IMR-90 (cell line): ENCODE data around the gene PLEKHG2. TPM values are rescaled to one million over a fixed set of nuclear protein-coding genes. Genes with fewer than 3 reads are reported as not detected.

Experiments
- ATAC-seq: fragments of 200-7000 bp; cut with Tn5 transposase; 2 replicates; pipeline ENCODE4 v1.9.1; 2020; ENCODE audit warnings: low read depth, mild to moderate bottlenecking, moderate library complexity
- BruUV-seq: library from RNA; stranded (reverse); fragments of 400-500 nt; replicated peaks from 2 replicates; lab custom pipeline; 2021; lab: Mats Ljungman, UMichigan
- CTCF ChIA-PET: fragments of 300-600 bp; formaldehyde crosslinking; extraction: SDS; loops from one replicate; lab custom pipeline; 2021; ENCODE audit warnings: antibody characterized with exemption; lab: Yijun Ruan, JAX
- POLR2A ChIA-PET: fragments of 300-600 bp; sonication (Branson Sonifier 250); formaldehyde crosslinking; loops from one replicate; lab custom pipeline; 2022; ENCODE audit warnings: antibody characterized with exemption; ENCODE audit not compliant: unreplicated experiment; lab: Charles Lee
- DNase-seq: peaks from one replicate; pipeline ENCODE4 v3.0.0; 2013
- H2AFZ ChIP-seq: replicated peaks from 2 replicates; pipeline ENCODE3; 2013; ENCODE audit warnings: low read length, mild to moderate bottlenecking; ENCODE audit not compliant: poor library complexity
- H2AK5ac ChIP-seq: 2 replicates; pipeline ENCODE4 v1.6.1; 2013; ENCODE audit warnings: low read depth, low read length, inconsistent platforms
- H2AK9ac ChIP-seq: replicated peaks from 2 replicates; pipeline ENCODE3; 2013; ENCODE audit warnings: mild to moderate bottlenecking, low read depth, low read length, moderate library complexity; ENCODE audit not compliant: poor library complexity
- H2BK120ac ChIP-seq: 2 replicates; pipeline ENCODE4 v1.6.1; 2013; ENCODE audit warnings: low read depth, low read length, inconsistent platforms
- H2BK15ac ChIP-seq: 3 replicates; pipeline ENCODE4 v1.6.1; 2013; ENCODE audit warnings: low read depth, low read length, inconsistent platforms
- H2BK20ac ChIP-seq: 2 replicates; pipeline ENCODE4 v1.6.1; 2013; ENCODE audit warnings: low read depth, mild to moderate bottlenecking, inconsistent platforms, low read length, moderate library complexity
- H2BK5ac ChIP-seq: 2 replicates; pipeline ENCODE4 v1.6.1; 2013; ENCODE audit warnings: mild to moderate bottlenecking, low read depth, low read length, inconsistent platforms; ENCODE audit not compliant: poor library complexity, severe bottlenecking
- H3K14ac ChIP-seq: replicated peaks from 2 replicates; pipeline ENCODE4 v1.6.1; 2013; ENCODE audit warnings: low read depth, low read length, inconsistent platforms
- H3K18ac ChIP-seq: 2 replicates; pipeline ENCODE4 v1.6.1; 2013; ENCODE audit warnings: low read depth, low read length, control low read depth
- H3K23ac ChIP-seq: 2 replicates; pipeline ENCODE4 v1.6.1; 2013; ENCODE audit warnings: low read depth, low read length, inconsistent platforms
- H3K27ac ChIP-seq: 2 replicates; pipeline ENCODE4 v1.5.1; 2013; ENCODE audit warnings: mild to moderate bottlenecking, control low read depth, low read length; ENCODE audit not compliant: insufficient read depth
- H3K27me3 ChIP-seq: 2 replicates; pipeline ENCODE4 v1.6.1; 2013; ENCODE audit warnings: low read length; ENCODE audit not compliant: control insufficient read depth, insufficient read depth
- H3K36me3 ChIP-seq: 2 replicates; pipeline ENCODE4 v1.6.1; 2013; ENCODE audit warnings: low read length, mixed read lengths; ENCODE audit not compliant: control insufficient read depth, insufficient read depth
- H3K4ac ChIP-seq: 2 replicates; pipeline ENCODE4 v1.6.1; 2013; ENCODE audit warnings: low read depth, low read length, inconsistent platforms
- H3K4me1 ChIP-seq: 2 replicates; pipeline ENCODE4 v1.6.1; 2013; ENCODE audit warnings: low read length, mixed read lengths; ENCODE audit not compliant: control insufficient read depth, insufficient read depth
- H3K4me2 ChIP-seq: 2 replicates; pipeline ENCODE4 v1.6.1; 2013; ENCODE audit warnings: low read depth, mild to moderate bottlenecking, control low read depth, low read length, moderate library complexity
- H3K4me3 ChIP-seq: 2 replicates; pipeline ENCODE4 v1.5.1; 2013; ENCODE audit warnings: low read depth, mild to moderate bottlenecking, control low read depth, low read length, moderate library complexity; ENCODE audit not compliant: insufficient read depth
- H3K56ac ChIP-seq: 2 replicates; pipeline ENCODE4 v1.6.1; 2013; ENCODE audit warnings: low read length, inconsistent platforms; ENCODE audit not compliant: insufficient read depth; ENCODE audit errors: extremely low read depth
- H3K79me1 ChIP-seq, 2 experiments: 2 replicates each; pipeline ENCODE4 v1.6.1; 2013; ENCODE audit warnings: low read length in 2 of 2, inconsistent platforms in 1 of 2, low read depth in 1 of 2
- H3K9ac ChIP-seq: 2 replicates; pipeline ENCODE4 v1.6.1; 2013; ENCODE audit warnings: low read depth, low read length, control low read depth
- H3K9me1 ChIP-seq: 2 replicates; pipeline ENCODE4 v1.6.1; 2013; ENCODE audit warnings: low read length, inconsistent platforms; ENCODE audit not compliant: insufficient read depth
- H3K9me3 ChIP-seq: 2 replicates; pipeline ENCODE4 v1.6.1; 2013; ENCODE audit warnings: low read length; ENCODE audit not compliant: control insufficient read depth, insufficient read depth
- H4K20me1 ChIP-seq: 2 replicates; pipeline ENCODE4 v1.6.1; 2013; ENCODE audit warnings: low read length, inconsistent platforms; ENCODE audit not compliant: insufficient read depth
- H4K5ac ChIP-seq: 2 replicates; pipeline ENCODE4 v1.6.1; 2013; ENCODE audit warnings: mild to moderate bottlenecking, low read depth, low read length, control low read depth
- H4K8ac ChIP-seq, 2 experiments: 2 replicates each; pipeline ENCODE4 v1.6.1; 2013; ENCODE audit warnings: low read depth in 2 of 2, low read length in 2 of 2, control low read depth in 1 of 2, inconsistent platforms in 1 of 2
- H4K91ac ChIP-seq: 2 replicates; pipeline ENCODE4 v1.6.1; 2013; ENCODE audit warnings: low read depth, low read length, inconsistent platforms; ENCODE audit not compliant: insufficient read depth
- CEBPB ChIP-seq: IDR thresholded peaks from 2 replicates; pipeline ENCODE4 v1.6.1; 2012; ENCODE audit warnings: low read depth, low read length, improper control_type of control experiment
- CHD1 ChIP-seq: IDR thresholded peaks from 2 replicates; pipeline ENCODE4 v1.6.1; 2012; ENCODE audit warnings: low read depth, low read length, improper control_type of control experiment
- MAFK ChIP-seq: IDR thresholded peaks from 2 replicates; pipeline ENCODE4 v1.6.1; 2012; ENCODE audit warnings: low read depth, low read length, improper control_type of control experiment
- MAZ ChIP-seq: IDR thresholded peaks from 2 replicates; pipeline ENCODE4 v1.6.1; 2012; ENCODE audit warnings: low read depth, mild to moderate bottlenecking, low read length, improper control_type of control experiment, moderate library complexity, borderline replicate concordance
- MXI1 ChIP-seq: IDR thresholded peaks from 2 replicates; pipeline ENCODE4 v1.6.1; 2012; ENCODE audit warnings: low read depth, mild to moderate bottlenecking, low read length, moderate library complexity, borderline replicate concordance
- NFE2L2 ChIP-seq: fragments of 150-350 bp; IDR thresholded peaks from 2 replicates; pipeline ENCODE4 v1.6.1; 2016; ENCODE audit warnings: low read depth, mild to moderate bottlenecking, low read length
- POLR2A ChIP-seq: IDR thresholded peaks from 2 replicates; pipeline ENCODE4 v1.6.1; 2012; ENCODE audit warnings: mild to moderate bottlenecking, low read depth, low read length
- RCOR1 ChIP-seq: IDR thresholded peaks from 2 replicates; pipeline ENCODE4 v1.6.1; 2012; ENCODE audit warnings: mild to moderate bottlenecking, low read length, improper control_type of control experiment; ENCODE audit not compliant: insufficient replicate concordance
- WGBS, 2 experiments: methylation state at CpG; one replicate each; pipeline versions ENCODE4 v1.1.5 to v1.1.7; 2013; ENCODE audit warnings: missing lambda C conversion rate in 2 of 2; ENCODE audit not compliant: insufficient read length in 1 of 2; ENCODE audit errors: extremely low coverage in 2 of 2; 5-methylcytosine and 5-hydroxymethylcytosine counted together
- dilution Hi-C: fragments of 300-500 bp; cut with HindIII; formaldehyde crosslinking; loops from one replicate; pipeline ENCODE4 v1.14.3; 2018; ENCODE audit warnings: low sequenced_read_pairs; ENCODE audit not compliant: unreplicated experiment
- in situ Hi-C: fragments of 300-500 bp; cut with MboI; formaldehyde crosslinking; loops from 3 replicates; pipeline ENCODE4 v1.14.3; 2019; ENCODE audit warnings: low sequenced_read_pairs, inconsistent platforms, mixed read lengths
- intact Hi-C: fragments of 100-400 bp; cut with micrococcal nuclease; formaldehyde crosslinking; loops from 2 replicates; pipeline ENCODE4 v1.10.0; 2022
- polyA plus RNA-seq, 3 experiments: library from polyadenylated mRNA; depleted of rRNA; stranded (reverse); fragments of >200 nt; gene quantifications; 2 replicates each; pipeline ENCODE4 v1.2.3, GENCODE V29; 2012; ENCODE audit warnings: low replicate concordance in 1 of 3
- total RNA-seq: library from RNA; depleted of rRNA; stranded (reverse); fragments of >200 nt; gene quantifications from 2 replicates; pipeline ENCODE4 v1.2.3, GENCODE V29; 2012
- TF ChIP-seq, protein P1 (sequence below): conservative IDR thresholded peaks from 2 replicates; pipeline ENCODE4 v1.5.1; 2012; ENCODE audit warnings: mild to moderate bottlenecking, low read depth, low read length, improper control_type of control experiment

Gene PLEKHG2
- total and polyA plus RNA-seq, 2 of the 4 experiments (the other 2 are of a cell fraction) = 6.5 to 28.3 TPM

DNA sequence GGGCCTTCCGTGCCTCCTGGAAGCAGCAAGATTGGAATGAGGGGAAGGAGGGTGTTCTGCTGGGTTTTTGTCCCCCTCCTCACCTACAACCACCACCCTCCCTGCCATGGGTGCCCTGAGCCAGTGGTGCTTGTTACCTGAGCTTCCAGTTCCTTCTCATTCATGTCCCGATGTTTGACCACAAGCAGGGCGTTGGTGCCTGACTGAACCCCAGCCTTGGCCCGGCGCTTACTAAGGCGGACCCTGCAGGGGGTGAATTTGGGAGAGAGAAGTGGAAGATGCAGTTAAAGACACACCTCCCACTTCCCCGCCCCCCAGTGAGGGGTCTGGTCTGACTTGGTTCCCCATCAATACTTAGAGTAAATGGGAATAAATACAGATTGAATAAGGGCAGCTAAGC lies 25.9 kb upstream of the PLEKHG2 start:
- dilution Hi-C loops (no loop called here), in situ Hi-C loops (no loop called here), intact Hi-C loops (no loop called here)
- POLR2A ChIA-PET = no interaction called here
- CTCF ChIA-PET = no interaction called here
- Histone ChIP-seq H3K9me1 (peaks cover 15% of the 10 kb centered on the region), H4K5ac (no peak overlapping the region), H2BK20ac (no peak overlapping the region), H2AK5ac (no peak overlapping the region), H3K27ac (no peak overlapping the region), H3K4me3 (no peak overlapping the region), H3K56ac (no peak overlapping the region), H3K9ac (no peak overlapping the region), H3K9me3 (no peaks in the 10 kb centered on the region), H2AK9ac (no peak overlapping the region), H3K23ac (no peak overlapping the region), H2AFZ (no peak overlapping the region), H3K36me3 (peaks cover 63% of the 10 kb centered on the region), H2BK5ac (no peak overlapping the region), H3K4me2 (no peak overlapping the region), H4K8ac (no peak overlapping the region), H3K27me3 (no peaks in the 10 kb centered on the region), H4K20me1 (peaks cover 4% of the 10 kb centered on the region), H2BK120ac (no peak overlapping the region), H3K18ac (no peak overlapping the region), H3K14ac (no peak overlapping the region), H3K79me1 (peaks cover 16 to 52% of the 10 kb centered on the region in 2 experiments), H3K4me1 (peaks cover 7% of the 10 kb centered on the region), H4K91ac (no peak overlapping the region), H3K4ac (no peak overlapping the region), H2BK15ac (no peak overlapping the region)
- DNase-seq (no peak), ATAC-seq (no peak)
- no TSS peak for BruUV-seq
- no CpG with 5 or more reads among the region's 7 CpGs for WGBS, 2 experiments
- TF ChIP-seq POLR2A = no peak
- TF ChIP-seq RCOR1 = no peak
- no peak for TF ChIP-seq MAZ
- no peak for TF ChIP-seq MXI1
- TF ChIP-seq CHD1 = no peak
- TF ChIP-seq NFE2L2 = no peak
- no peak for TF ChIP-seq MAFK
- TF ChIP-seq CEBPB = no peak
- TF ChIP-seq, protein P1, sequence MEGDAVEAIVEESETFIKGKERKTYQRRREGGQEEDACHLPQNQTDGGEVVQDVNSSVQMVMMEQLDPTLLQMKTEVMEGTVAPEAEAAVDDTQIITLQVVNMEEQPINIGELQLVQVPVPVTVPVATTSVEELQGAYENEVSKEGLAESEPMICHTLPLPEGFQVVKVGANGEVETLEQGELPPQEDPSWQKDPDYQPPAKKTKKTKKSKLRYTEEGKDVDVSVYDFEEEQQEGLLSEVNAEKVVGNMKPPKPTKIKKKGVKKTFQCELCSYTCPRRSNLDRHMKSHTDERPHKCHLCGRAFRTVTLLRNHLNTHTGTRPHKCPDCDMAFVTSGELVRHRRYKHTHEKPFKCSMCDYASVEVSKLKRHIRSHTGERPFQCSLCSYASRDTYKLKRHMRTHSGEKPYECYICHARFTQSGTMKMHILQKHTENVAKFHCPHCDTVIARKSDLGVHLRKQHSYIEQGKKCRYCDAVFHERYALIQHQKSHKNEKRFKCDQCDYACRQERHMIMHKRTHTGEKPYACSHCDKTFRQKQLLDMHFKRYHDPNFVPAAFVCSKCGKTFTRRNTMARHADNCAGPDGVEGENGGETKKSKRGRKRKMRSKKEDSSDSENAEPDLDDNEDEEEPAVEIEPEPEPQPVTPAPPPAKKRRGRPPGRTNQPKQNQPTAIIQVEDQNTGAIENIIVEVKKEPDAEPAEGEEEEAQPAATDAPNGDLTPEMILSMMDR = no peak
